K562 (cell line): Measurements from ENCODE around the gene RBM22. TPM values are rescaled to one million over a fixed set of nuclear protein-coding genes. Genes with fewer than 3 reads are reported as not detected.

Source experiments
- ATAC-seq: fragments of 200-7000 bp; cut with Tn5 transposase; 3 replicates; pipeline ENCODE4 v1.9.1; 2020; ENCODE audit warnings: moderate library complexity
- BruUV-seq: library from RNA; stranded (reverse); fragments of 400-500 nt; replicated peaks from 2 replicates; lab custom pipeline; 2021; lab: Mats Ljungman, UMichigan
- CTCF ChIA-PET: fragments of 300-600 bp; formaldehyde crosslinking; extraction: SDS; loops from one replicate; lab custom pipeline; 2021; ENCODE audit warnings: low intra/inter-chr PET ratio; lab: Yijun Ruan, JAX
- POLR2A ChIA-PET: fragments of 300-600, 350-650 bp; sonication (Branson Sonifier 250); formaldehyde crosslinking; extraction: SDS; loops from one replicate; lab custom pipeline; 2021; ENCODE audit warnings: antibody characterized with exemption, inconsistent platforms; lab: Yijun Ruan, JAX
- DNase-seq, 4 experiments: peaks; one replicate each; pipeline versions ENCODE4 v3.0.0 to v3.0.0-alpha.2; 2011 to 2018; ENCODE audit warnings: low spot score in 3 of 4, mixed read lengths in 3 of 4; ENCODE audit errors: extremely low read depth in 1 of 4
- FAIRE-seq: peaks from 2 replicates; lab custom pipeline; 2011; peaks lifted over from hg19 to GRCh38; lab: Jason Lieb, UNC
- H2AFZ ChIP-seq: 2 replicates; pipeline ENCODE4 v1.6.0; 2011; ENCODE audit warnings: low read depth, low read length, control low read depth, inconsistent platforms
- H3K27ac ChIP-seq: fragments of 200-600 bp; 3 replicates; pipeline ENCODE4 v1.8.0; 2011; ENCODE audit warnings: low read depth, mild to moderate bottlenecking, control low read depth, inconsistent platforms, low read length, moderate library complexity, mixed read lengths; ENCODE audit errors: extremely low read depth
- H3K27me3 ChIP-seq, 2 experiments: fragments of 300-600 bp in 1 of 2; 2 replicates in 1 of 2; 3 replicates in 1 of 2; pipeline versions ENCODE4 v1.6.0 to v1.8.0; 2011; ENCODE audit warnings: inconsistent platforms in 2 of 2, low read length in 2 of 2, mild to moderate bottlenecking in 1 of 2, mixed read lengths in 1 of 2, moderate library complexity in 1 of 2; ENCODE audit not compliant: control insufficient read depth in 2 of 2, insufficient read depth in 2 of 2
- H3K36me3 ChIP-seq: fragments of 300-600 bp; 3 replicates; pipeline ENCODE4 v1.8.0; 2011; ENCODE audit warnings: mild to moderate bottlenecking, low read length, inconsistent platforms; ENCODE audit not compliant: control insufficient read depth, insufficient read depth
- H3K4me1 ChIP-seq, 2 experiments: fragments of 200-600 bp in 1 of 2; replicated peaks in 1 of 2; 2 replicates in 1 of 2; 3 replicates in 1 of 2; pipeline versions ENCODE4 v1.5.1 to v1.8.0; 2011; ENCODE audit warnings: inconsistent platforms in 2 of 2, low read length in 2 of 2, mild to moderate bottlenecking in 1 of 2, mixed read lengths in 1 of 2, moderate library complexity in 1 of 2; ENCODE audit not compliant: control insufficient read depth in 2 of 2, insufficient read depth in 2 of 2
- H3K4me2 ChIP-seq: 2 replicates; pipeline ENCODE4 v1.6.1; 2011; ENCODE audit warnings: low read length, control low read depth, inconsistent platforms, mixed read lengths; ENCODE audit not compliant: insufficient read depth
- H3K4me3 ChIP-seq: fragments of 200-600 bp; sonication (generic), shearing (Covaris generic); 2 replicates; pipeline ENCODE4 v1.5.1; 2016; ENCODE audit warnings: control low read depth, inconsistent platforms
- H3K79me2 ChIP-seq: fragments of 200-600 bp; 3 replicates; pipeline ENCODE4 v1.8.0; 2011; ENCODE audit warnings: low read length, inconsistent platforms; ENCODE audit not compliant: control insufficient read depth, insufficient read depth
- H3K9ac ChIP-seq, 2 experiments: 2 replicates each; pipeline versions ENCODE4 v1.6.0 to v1.6.1; 2011; ENCODE audit warnings: low read depth in 2 of 2, low read length in 2 of 2, control low read depth in 1 of 2, inconsistent platforms in 1 of 2, mild to moderate bottlenecking in 1 of 2, mixed read lengths in 1 of 2; ENCODE audit not compliant: insufficient read depth in 1 of 2
- H3K9me1 ChIP-seq: one replicate; pipeline ENCODE4 v1.6.0; 2011; ENCODE audit warnings: inconsistent platforms, mild to moderate bottlenecking, low read length, moderate library complexity; ENCODE audit not compliant: control insufficient read depth, insufficient read depth
- H3K9me3 ChIP-seq: replicated peaks from 2 replicates; pipeline ENCODE4 v1.5.1; 2011; ENCODE audit warnings: low read depth, low read length, inconsistent platforms; ENCODE audit not compliant: control insufficient read depth, insufficient read depth
- H4K20me1 ChIP-seq: replicated peaks from 2 replicates; pipeline ENCODE4 v1.6.1; 2011; ENCODE audit warnings: low read length, inconsistent platforms, mixed read lengths; ENCODE audit not compliant: control insufficient read depth, insufficient read depth
- C11orf30 ChIP-seq: fragments of 450-650 bp; IDR thresholded peaks from 2 replicates; pipeline ENCODE4 v1.6.1; 2016; ENCODE audit warnings: low read depth, mild to moderate bottlenecking
- MAFG ChIP-seq: fragments of 450-650 bp; conservative IDR thresholded peaks from 2 replicates; pipeline ENCODE4 v1.6.1; 2016; ENCODE audit warnings: missing genetic modification characterization, missing compliant biosample characterization
- MTF1 ChIP-seq: fragments of 250-450 bp; sonication (Bioruptor Pico); IDR thresholded peaks from 2 replicates; pipeline ENCODE4 v1.9.0; 2021; ENCODE audit warnings: moderate library complexity, mild to moderate bottlenecking, inconsistent platforms, borderline replicate concordance
- RBM22 ChIP-seq: fragments of 200-400 bp; formaldehyde crosslinking; IDR thresholded peaks from 2 replicates; pipeline ENCODE4 v1.6.1; 2018; ENCODE audit warnings: low read length, low read depth; ENCODE audit not compliant: poor library complexity, severe bottlenecking
- ZNF12 ChIP-seq: sonication (generic); formaldehyde crosslinking; IDR thresholded peaks from 2 replicates; pipeline ENCODE4 v1.4.0; 2020; ENCODE audit warnings: mild to moderate bottlenecking, missing genetic modification reagents
- ZNF316 ChIP-seq: fragments of 450-650 bp; IDR thresholded peaks from 2 replicates; pipeline ENCODE4 v1.6.1; 2016
- ZNF347 ChIP-seq: fragments of 450-650 bp; formaldehyde crosslinking; IDR thresholded peaks from 2 replicates; pipeline ENCODE4 v1.4.0; 2020; ENCODE audit warnings: low read depth, mild to moderate bottlenecking, moderate library complexity
- ZNF384 ChIP-seq: IDR thresholded peaks from 2 replicates; pipeline ENCODE4 v1.6.1; 2012; ENCODE audit warnings: low read depth, low read length, improper control_type of control experiment
- WGBS: fragments of 100-300 bp; shearing (Covaris generic); methylation state at CpG from one replicate; pipeline ENCODE4 v1.1.6; 2016; ENCODE audit warnings: low coverage, mixed read lengths; ENCODE audit not compliant: insufficient coverage; ENCODE audit errors: missing lambda C conversion rate; 5-methylcytosine and 5-hydroxymethylcytosine counted together
- in situ Hi-C: fragments of 300-500 bp; cut with MboI; formaldehyde crosslinking; loops from 4 replicates; pipeline ENCODE4 v1.15.0; 2018; ENCODE audit warnings: inconsistent platforms, mixed read lengths
- intact Hi-C: fragments of 100-400 bp; cut with micrococcal nuclease; formaldehyde crosslinking; loops from 2 replicates; pipeline ENCODE4 v1.14.2; 2022
- polyA plus RNA-seq, 8 experiments: library from polyadenylated mRNA; depleted of rRNA in 4 of 8; stranded (reverse) in 5 of 8; unstranded in 3 of 8; fragments of >200 nt; fragmentation: Nextera tagmentation in 2 of 8; fragmentation: Illumina TruSeq in 1 of 8; extraction: Ambion mirVana in 2 of 8; extraction: Trizol in 1 of 8; gene quantifications; 2 replicates each; pipeline versions ENCODE4 v1.2.1 to v1.2.3, GENCODE V29; 2011 to 2014; ENCODE audit warnings: inconsistent platforms in 1 of 8, missing spikeins in 1 of 8
- total RNA-seq, 7 experiments: library from RNA; depleted of rRNA in 6 of 7; stranded (reverse); fragments of >200 nt in 6 of 7; fragmentation: Illumina TruSeq in 2 of 7; extraction: Trizol in 2 of 7; gene quantifications; 2 replicates each; pipeline versions ENCODE4 v1.2.1 to v1.2.3, GENCODE V29; 2011 to 2021; ENCODE audit warnings: low replicate concordance in 1 of 7
- TF ChIP-seq, protein P1 (sequence below): fragments of 450-650 bp; IDR thresholded peaks from 2 replicates; pipeline ENCODE4 v1.6.1; 2017; ENCODE audit warnings: mild to moderate bottlenecking, moderate library complexity
- TF ChIP-seq, protein P2 (sequence below): fragments of 250-450 bp; sonication (Bioruptor Pico); IDR thresholded peaks from 2 replicates; pipeline ENCODE4 v1.8.0; 2022; ENCODE audit warnings: inconsistent platforms, mild to moderate bottlenecking, moderate library complexity, borderline replicate concordance
- TF ChIP-seq, protein P3 (sequence below): sonication (generic); formaldehyde crosslinking; IDR thresholded peaks from 2 replicates; pipeline ENCODE4 v1.8.1; 2023; ENCODE audit warnings: mild to moderate bottlenecking, missing genetic modification reagents

RBM22 gene
- total and polyA plus RNA-seq, 9 of the 15 experiments (the other 6 are each of a cell fraction or from before 2014, with no cell fraction given) = 31.3 to 82.2 (median 44.8) TPM

DNA sequence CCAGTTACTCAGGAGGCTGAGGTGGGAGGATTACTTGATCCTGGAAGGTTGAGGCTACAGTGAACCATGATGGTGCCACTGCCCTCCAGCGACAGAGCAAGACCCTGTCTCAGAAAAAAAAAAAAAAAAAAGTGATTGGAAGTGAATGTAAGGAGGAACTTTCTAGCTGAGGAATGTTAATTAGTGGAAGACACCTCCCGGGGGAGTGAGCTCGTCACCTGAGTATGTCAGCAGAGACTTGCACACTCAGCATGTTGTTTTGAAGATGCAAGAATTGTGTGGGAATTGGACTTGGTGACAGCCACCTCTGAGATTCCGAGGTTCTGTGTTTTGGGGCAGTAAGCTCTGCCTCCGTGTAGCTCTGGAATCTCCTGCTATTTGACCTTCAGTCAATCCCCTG is 56.8 kb downstream of the RBM22 start:
- ATAC-seq (no peak), FAIRE-seq (no peak), DNase-seq (no peak)
- Histone ChIP-seq H3K4me3 (no peak overlapping the region), H2AFZ (no peak overlapping the region), H3K36me3 (no peaks in the 10 kb centered on the region), H3K9me3 (no peaks in the 10 kb centered on the region), H3K4me1 (peaks cover 18 to 21% of the 10 kb centered on the region in 2 experiments), H3K9ac (no peak overlapping the region), H4K20me1 (peaks cover 16% of the 10 kb centered on the region), H3K9me1 (no peaks in the 10 kb centered on the region), H3K79me2 (no peaks in the 10 kb centered on the region), H3K27me3 (peaks cover 19 to 50% of the 10 kb centered on the region in 2 experiments; a peak in 4 of 5 replicates), H3K4me2 (no peak overlapping the region), H3K27ac (no peak overlapping the region)
- BruUV-seq = no TSS peak
- POLR2A ChIA-PET = interaction anchor here (0.6 to 1.3 kb wide), 5 partner anchors 15 to 234 kb away, joined by 3 to 4 read pairs (median 3); no protein-coding TSS in a partner anchor
- CTCF ChIA-PET = no interaction called here
- in situ Hi-C loops (no loop called here), intact Hi-C loops (no loop called here)
- WGBS = 2% methylated on average over 5 of the region's 5 CpGs
- TF ChIP-seq C11orf30 (peak; percentile 52; the same call in 1 of the 2 replicates), RBM22 (no peak), ZNF347 (no peak), ZNF12 (CRISPR knock-in tag) (no peak), ZNF384 (peak; percentile 49; the same call in 1 of the 2 replicates), MTF1 (CRISPR knock-in tag) (no peak), MAFG (tag) (peak; percentile 21; the same call in 1 of the 2 replicates), ZNF316 (peak; percentile 66)
- TF ChIP-seq, protein P1, sequence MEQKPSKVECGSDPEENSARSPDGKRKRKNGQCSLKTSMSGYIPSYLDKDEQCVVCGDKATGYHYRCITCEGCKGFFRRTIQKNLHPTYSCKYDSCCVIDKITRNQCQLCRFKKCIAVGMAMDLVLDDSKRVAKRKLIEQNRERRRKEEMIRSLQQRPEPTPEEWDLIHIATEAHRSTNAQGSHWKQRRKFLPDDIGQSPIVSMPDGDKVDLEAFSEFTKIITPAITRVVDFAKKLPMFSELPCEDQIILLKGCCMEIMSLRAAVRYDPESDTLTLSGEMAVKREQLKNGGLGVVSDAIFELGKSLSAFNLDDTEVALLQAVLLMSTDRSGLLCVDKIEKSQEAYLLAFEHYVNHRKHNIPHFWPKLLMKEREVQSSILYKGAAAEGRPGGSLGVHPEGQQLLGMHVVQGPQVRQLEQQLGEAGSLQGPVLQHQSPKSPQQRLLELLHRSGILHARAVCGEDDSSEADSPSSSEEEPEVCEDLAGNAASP = no peak
- TF ChIP-seq, protein P2, sequence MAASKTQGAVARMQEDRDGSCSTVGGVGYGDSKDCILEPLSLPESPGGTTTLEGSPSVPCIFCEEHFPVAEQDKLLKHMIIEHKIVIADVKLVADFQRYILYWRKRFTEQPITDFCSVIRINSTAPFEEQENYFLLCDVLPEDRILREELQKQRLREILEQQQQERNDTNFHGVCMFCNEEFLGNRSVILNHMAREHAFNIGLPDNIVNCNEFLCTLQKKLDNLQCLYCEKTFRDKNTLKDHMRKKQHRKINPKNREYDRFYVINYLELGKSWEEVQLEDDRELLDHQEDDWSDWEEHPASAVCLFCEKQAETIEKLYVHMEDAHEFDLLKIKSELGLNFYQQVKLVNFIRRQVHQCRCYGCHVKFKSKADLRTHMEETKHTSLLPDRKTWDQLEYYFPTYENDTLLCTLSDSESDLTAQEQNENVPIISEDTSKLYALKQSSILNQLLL (CRISPR knock-in tag) = no peak
- TF ChIP-seq, protein P3, sequence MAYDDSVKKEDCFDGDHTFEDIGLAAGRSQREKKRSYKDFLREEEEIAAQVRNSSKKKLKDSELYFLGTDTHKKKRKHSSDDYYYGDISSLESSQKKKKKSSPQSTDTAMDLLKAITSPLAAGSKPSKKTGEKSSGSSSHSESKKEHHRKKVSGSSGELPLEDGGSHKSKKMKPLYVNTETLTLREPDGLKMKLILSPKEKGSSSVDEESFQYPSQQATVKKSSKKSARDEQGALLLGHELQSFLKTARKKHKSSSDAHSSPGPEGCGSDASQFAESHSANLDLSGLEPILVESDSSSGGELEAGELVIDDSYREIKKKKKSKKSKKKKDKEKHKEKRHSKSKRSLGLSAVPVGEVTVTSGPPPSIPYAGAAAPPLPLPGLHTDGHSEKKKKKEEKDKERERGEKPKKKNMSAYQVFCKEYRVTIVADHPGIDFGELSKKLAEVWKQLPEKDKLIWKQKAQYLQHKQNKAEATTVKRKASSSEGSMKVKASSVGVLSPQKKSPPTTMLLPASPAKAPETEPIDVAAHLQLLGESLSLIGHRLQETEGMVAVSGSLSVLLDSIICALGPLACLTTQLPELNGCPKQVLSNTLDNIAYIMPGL (CRISPR knock-in tag) = no peak
